GM18511 (cell line): ENCODE results near the gene FEZ2.
A peak's percentile ranks its signal among the peaks of the same experiment; 100 is the strongest.

Source experiments
- ATAC-seq: cut with Tn5 transposase; IDR thresholded peaks from one replicate; pipeline ENCODE4 v1.9.1; 2021; ENCODE audit warnings: mild to moderate bottlenecking, moderate library complexity; ENCODE audit not compliant: unreplicated experiment

Gene FEZ2

GRCh38 chr2:36534275-36534799 is 63.6 kb downstream of the FEZ2 start:
- ATAC-seq = no peak

DNA sequence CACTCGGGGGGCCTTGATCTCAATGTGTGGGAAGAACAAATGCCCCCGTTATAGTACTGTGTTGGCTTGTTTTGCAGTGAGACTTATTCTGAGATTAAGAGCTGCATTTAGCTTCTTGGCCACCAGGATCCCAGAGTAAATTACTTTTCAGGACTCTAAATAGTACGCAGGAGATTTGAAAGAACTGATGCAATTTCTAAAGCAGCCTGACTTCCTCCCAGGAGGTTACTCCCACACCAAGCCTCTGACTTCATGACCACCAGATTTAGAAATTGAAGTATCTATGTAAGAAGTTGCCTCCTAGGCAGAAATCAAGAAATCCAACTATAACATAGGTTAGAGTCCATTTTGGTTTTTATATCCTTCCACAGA is 67.0 kb downstream of the FEZ2 start:
- peak; percentile 26 for ATAC-seq

GRCh38 chr2:36530178-36530982 is 67.6 kb downstream of the FEZ2 start:
- peak; percentile 81 for ATAC-seq

- ATAC-seq = no peak
Measured at GRCh38 chr2:36528766-36529392, 69.1 kb downstream of the FEZ2 start.

- peak; percentile 73 for ATAC-seq
Measured at GRCh38 chr2:36528274-36528673, 69.7 kb downstream of the FEZ2 start.

- no peak for ATAC-seq
Measured at GRCh38 chr2:36526226-36526625, 71.7 kb downstream of the FEZ2 start.

GRCh38 chr2:36525245-36525644 is 72.7 kb downstream of the FEZ2 start:
- ATAC-seq = no peak

GRCh38 chr2:36523153-36523552 is 74.8 kb downstream of the FEZ2 start:
- no peak for ATAC-seq

DNA sequence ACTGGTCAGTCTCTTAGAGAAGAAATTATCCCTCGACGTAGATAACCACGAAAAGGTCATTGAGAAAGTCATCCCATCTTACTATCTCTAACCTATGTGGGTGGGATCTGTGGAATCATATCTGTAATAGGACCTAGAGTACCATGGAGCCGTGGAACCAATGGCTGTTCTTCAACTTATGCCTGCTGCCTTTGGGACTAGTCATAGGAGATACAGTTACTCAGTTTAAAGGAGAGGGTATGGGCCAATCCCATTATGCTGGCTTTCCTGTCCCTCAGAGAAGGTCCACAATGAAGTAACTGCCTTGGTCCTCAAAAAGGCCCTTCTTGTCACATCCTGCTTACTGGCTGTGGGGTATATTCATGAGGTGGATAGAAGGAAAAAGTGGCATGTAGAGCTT is 77.5 kb downstream of the FEZ2 start:
- no peak for ATAC-seq

DNA sequence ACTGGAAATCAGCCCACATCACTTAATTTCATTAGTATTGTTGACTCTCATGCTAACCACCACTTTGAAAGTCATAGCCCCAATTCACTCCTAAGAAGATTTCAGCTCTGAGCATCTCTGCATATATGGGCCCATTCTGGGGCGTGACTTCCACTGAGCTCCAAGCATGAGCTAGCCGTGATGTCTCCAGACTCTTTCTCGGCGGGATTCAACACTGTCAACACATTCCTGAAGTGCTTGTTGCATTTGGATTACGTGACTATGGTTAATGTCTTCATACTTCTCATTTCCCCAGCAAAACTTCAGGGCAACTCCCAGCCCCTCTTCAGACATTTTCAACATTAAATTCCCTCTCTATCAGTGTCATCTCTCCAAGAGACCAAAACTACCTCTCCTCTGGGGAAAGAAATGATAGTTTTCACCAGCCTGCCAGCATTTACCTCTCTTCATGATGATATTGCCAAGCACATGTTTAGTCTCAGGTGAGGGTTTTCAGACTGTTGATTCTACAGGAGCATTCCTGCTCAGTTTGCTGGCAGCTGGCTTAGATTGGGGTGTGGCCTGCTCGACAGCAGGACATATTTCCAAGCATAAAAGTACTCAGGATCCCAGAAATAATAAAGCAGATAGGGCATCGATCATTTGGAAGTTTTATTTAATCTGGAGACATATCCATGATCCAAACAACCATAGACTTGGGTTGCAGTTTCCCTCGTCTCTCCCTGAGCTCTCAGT is 81.7 kb downstream of the FEZ2 start:
- ATAC-seq = no peak

DNA sequence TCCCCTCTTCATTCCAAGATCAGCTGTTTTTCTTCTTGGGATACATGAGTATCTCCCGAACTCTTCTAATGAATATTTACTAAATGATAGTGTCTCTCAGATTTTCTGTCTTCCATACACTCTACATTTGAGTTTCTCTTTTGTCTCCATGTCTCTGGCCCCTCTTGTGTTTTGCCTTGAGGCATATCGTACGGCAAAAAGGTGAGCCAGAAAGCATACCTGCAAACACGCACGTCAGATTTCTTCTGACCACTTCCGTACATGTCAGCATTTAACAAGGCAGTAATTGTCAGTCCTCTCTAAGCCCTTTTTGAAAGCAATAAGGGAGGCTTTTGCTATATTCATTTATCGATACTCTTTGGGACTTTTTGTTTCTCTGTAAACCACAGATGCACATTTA is 82.4 kb downstream of the FEZ2 start:
- no peak for ATAC-seq

DNA sequence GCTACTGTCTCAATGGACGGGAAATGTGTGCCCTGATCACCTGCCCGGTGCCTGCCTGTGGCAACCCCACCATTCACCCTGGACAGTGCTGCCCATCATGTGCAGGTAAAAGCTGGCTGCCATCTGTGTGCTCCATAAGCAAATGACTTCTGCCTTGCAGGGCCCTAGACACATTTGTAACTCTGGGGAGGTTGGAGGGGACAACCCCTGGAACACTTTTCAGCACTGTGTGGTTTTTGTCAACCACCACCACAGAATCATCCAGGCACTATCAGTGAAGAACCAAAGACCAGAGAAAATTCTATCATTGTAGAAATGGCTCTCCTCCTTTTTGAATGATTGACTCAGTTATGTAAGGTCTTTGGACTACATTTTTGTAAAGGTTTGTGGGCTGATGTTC is 84.3 kb downstream of the FEZ2 start:
- no peak for ATAC-seq

DNA sequence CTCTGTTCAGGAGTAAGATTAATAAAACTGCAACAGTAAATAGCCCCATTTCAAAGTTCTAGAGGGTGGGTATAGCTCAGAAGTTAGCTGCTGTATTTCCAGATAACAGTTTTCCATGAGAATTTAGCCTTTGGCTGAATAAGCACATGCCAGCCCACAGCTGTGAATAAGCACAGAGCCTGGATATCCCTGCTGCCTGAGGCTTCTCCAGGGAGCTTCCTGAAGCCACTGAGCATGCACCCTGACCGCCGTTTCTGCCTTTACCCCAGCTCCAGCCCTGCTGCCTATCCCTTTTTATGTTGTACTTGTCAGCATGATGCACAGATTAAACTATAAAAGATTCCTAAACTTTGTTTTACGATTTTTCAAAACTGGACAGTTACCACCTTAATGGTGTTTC is 85.3 kb downstream of the FEZ2 start:
- ATAC-seq = no peak

DNA sequence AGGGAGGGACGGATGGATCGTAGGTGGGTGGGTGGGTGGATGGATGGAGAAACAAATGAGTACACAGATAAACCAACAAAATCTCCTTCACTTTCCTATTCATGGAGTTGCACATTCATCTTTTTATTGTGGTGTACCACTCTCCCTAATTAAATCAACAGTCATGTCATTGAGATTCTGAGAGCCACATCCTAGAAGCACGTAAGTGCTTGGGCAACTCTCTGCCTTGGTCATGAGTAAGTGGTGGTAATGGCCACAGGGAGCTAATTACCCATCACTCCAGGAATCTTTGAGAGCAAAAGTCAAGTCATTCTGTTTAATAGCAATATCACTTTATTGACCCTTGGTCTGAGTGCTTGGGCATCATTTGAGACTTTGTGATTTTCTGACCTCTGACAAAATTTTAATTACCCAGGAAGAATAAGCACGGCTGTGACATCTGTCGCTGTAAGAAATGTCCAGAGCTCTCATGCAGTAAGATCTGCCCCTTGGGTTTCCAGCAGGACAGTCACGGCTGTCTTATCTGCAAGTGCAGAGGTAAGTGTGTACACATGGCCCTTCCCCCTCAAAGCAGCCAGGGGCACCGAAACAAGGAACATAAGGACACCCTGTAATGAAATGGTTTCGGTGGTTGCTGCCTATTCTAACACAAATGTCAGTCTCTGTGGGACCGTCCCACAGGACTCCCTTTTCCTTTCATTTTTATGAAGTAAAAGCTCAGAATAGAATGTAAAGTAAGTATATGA is 85.9 kb downstream of the FEZ2 start:
- ATAC-seq = no peak

DNA sequence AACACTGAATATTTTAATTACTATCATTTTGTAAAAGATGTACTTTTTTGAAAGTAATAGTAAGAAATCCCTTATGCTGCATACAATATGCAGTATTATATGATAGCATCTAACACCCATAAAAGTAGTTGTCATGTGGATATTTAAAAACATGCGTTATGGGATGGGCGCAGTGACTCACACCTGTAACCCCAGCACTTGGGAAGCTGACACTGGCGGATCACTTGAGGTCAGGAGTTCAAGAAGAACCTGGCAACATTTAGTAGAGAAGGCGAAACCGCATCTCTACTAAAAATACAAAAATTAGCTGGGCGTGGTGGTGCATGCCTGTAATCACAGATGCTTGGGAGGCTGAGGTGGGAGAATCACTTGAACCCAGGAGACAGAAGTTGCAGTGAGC is 88.9 kb downstream of the FEZ2 start:
- no peak for ATAC-seq

GRCh38 chr2:36507408-36507812 is 90.6 kb downstream of the FEZ2 start:
- peak; percentile 91 for ATAC-seq
